CD4-positive, alpha-beta T cell treated with Interleukin-6 at 100 ng/mL for 8 hours (primary cell): Measurements from ENCODE around the gene GHITM.
"Not testable (repeated sequence)": the region's sequence is repeated elsewhere in the genome, so short reads cannot be mapped to it uniquely, and the experiment has no call there.

ENCODE experiments used
- DNase-seq: peaks from one replicate; pipeline ENCODE4 v3.0.0-alpha.2; 2020; ENCODE audit warnings: mixed read lengths, low spot score

GHITM gene

GRCh38 chr10:84147347-84147746 lies 8.0 kb downstream of the GHITM start:
- DNase-seq = no peak

- DNase-seq = peak; percentile 31
Observed at GRCh38 chr10:84148006-84148597, 8.8 kb downstream of the GHITM start.

GRCh38 chr10:84149854-84150253 lies 10.5 kb downstream of the GHITM start:
- DNase-seq = no peak

GRCh38 chr10:84152769-84153168 lies 13.5 kb downstream of the GHITM start:
- DNase-seq = no peak

- no peak for DNase-seq
Observed at GRCh38 chr10:84155521-84155920, 16.2 kb downstream of the GHITM start.

GRCh38 chr10:84156009-84156408 lies 16.7 kb downstream of the GHITM start:
- no peak for DNase-seq

GRCh38 chr10:84156768-84157167 lies 17.5 kb downstream of the GHITM start:
- peak; percentile 5 for DNase-seq

GRCh38 chr10:84158061-84158460 lies 18.8 kb downstream of the GHITM start:
- DNase-seq = no peak

GRCh38 chr10:84158550-84158949 lies 19.2 kb downstream of the GHITM start:
- no peak for DNase-seq

- DNase-seq = no peak
Observed at GRCh38 chr10:84159076-84159685, 19.9 kb downstream of the GHITM start.

GRCh38 chr10:84160663-84161362 lies 21.5 kb downstream of the GHITM start:
- no peak for DNase-seq

GRCh38 chr10:84163996-84164395 lies 24.7 kb downstream of the GHITM start:
- no peak for DNase-seq

- DNase-seq = no peak
Observed at GRCh38 chr10:84164442-84164841, 25.1 kb downstream of the GHITM start.

GRCh38 chr10:84166620-84167288 lies 27.4 kb downstream of the GHITM start:
- no peak for DNase-seq

GRCh38 chr10:84167289-84167653 lies 28.0 kb downstream of the GHITM start:
- not testable (repeated sequence) for DNase-seq

- not testable (repeated sequence) for DNase-seq
Observed at GRCh38 chr10:84168382-84168781, 29.1 kb downstream of the GHITM start.

GRCh38 chr10:84171237-84171636 lies 31.9 kb downstream of the GHITM start:
- not testable (repeated sequence) for DNase-seq

- DNase-seq = not testable (repeated sequence)
Observed at GRCh38 chr10:84171700-84172466, 32.6 kb downstream of the GHITM start.

- no peak for DNase-seq
Observed at GRCh38 chr10:84172467-84173356, 33.4 kb downstream of the GHITM start.

GRCh38 chr10:84173501-84173929 lies 34.2 kb downstream of the GHITM start, which contains the start of gene GPR15LG:
Gene GPR15LG, plus strand, starts transcription at chr10:84173801. Its CDS starts 51 bp downstream, at chr10:84173852.
- no peak for DNase-seq

GRCh38 chr10:84175436-84175835 lies 36.1 kb downstream of the GHITM start:
- no peak for DNase-seq
